ENCODE measurements around the gene ANKS1B.

DNA sequence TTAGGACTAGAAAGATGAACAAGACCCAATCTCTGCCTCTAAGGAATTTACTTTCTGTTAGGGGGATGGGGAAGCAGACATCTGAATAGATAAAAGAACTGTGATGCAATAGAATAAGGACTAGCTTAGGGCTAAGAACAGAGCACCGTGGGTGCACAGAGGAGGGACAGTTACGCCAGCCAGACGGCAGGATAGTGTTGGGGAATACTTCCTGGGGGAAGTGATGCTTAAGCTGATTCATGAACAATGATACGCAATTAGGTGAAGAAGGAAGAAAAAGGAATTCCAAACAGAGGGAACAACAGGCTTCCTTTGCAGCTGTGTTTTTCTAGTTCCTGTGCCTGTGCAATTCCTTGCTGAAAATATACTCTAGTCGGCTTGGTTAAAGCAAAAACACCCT lies 838.6 kb downstream of the ANKS1B start:
- TF ChIP-seq, protein P1, sequence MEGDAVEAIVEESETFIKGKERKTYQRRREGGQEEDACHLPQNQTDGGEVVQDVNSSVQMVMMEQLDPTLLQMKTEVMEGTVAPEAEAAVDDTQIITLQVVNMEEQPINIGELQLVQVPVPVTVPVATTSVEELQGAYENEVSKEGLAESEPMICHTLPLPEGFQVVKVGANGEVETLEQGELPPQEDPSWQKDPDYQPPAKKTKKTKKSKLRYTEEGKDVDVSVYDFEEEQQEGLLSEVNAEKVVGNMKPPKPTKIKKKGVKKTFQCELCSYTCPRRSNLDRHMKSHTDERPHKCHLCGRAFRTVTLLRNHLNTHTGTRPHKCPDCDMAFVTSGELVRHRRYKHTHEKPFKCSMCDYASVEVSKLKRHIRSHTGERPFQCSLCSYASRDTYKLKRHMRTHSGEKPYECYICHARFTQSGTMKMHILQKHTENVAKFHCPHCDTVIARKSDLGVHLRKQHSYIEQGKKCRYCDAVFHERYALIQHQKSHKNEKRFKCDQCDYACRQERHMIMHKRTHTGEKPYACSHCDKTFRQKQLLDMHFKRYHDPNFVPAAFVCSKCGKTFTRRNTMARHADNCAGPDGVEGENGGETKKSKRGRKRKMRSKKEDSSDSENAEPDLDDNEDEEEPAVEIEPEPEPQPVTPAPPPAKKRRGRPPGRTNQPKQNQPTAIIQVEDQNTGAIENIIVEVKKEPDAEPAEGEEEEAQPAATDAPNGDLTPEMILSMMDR (IDR thresholded peaks at IDR 0.05): no peak
- no peak for TF ChIP-seq POLR2A (IDR thresholded peaks at IDR 0.05)
